ENCODE measurements around the gene AGBL3. TPM values are rescaled to one million over a fixed set of nuclear protein-coding genes. Genes with fewer than 3 reads are reported as not detected.

The AGBL3 gene
- total and polyA plus RNA-seq, 9 of the 15 experiments (the other 6 are each of a cell fraction or from before 2014, with no cell fraction given) = 0.54 to 2.9 (median 1.7) TPM

GRCh38 chr7:135147899-135148721, 161.8 kb downstream of the AGBL3 start, which contains the start of gene TMEM140 (continued):
- peak; percentile 70 for TF ChIP-seq ZBTB40 (IDR thresholded peaks at IDR 0.05)
- TF ChIP-seq ZBTB40 (CRISPR knock-in tag; IDR thresholded peaks at IDR 0.05) = no peak
- peak; percentile 49 for TF ChIP-seq MEIS2 (IDR thresholded peaks at IDR 0.05; ENCODE audit: partially characterized antibody)
- TF ChIP-seq GATAD2B (IDR thresholded peaks at IDR 0.05; ENCODE audit: borderline replicate concordance) = no peak
- TF ChIP-seq CEBPZ (IDR thresholded peaks at IDR 0.05; ENCODE audit: borderline replicate concordance, low read depth, low read length) = no peak
- no peak for TF ChIP-seq NR4A1 (CRISPR knock-in tag; IDR thresholded peaks at IDR 0.05)
- peak; percentile 68; the same call in 1 of the 2 replicates for TF ChIP-seq NR4A1 (tag; IDR thresholded peaks at IDR 0.05)
- TF ChIP-seq CTCF (IDR thresholded peaks at IDR 0.05 in 2 of 3, conservative IDR thresholded peaks at IDR 0.05 in 1 of 3; ENCODE audit: insufficient read depth in 2 of 3, low read depth in 1 of 3, low read length in 3 of 3) = no peak
- peak; percentile 60; the same call in 1 of the 2 replicates for TF ChIP-seq ZNF395 (CRISPR knock-in tag; IDR thresholded peaks at IDR 0.05)
- no peak for TF ChIP-seq POLR3A (IDR thresholded peaks at IDR 0.05; ENCODE audit: borderline replicate concordance, extremely low read depth, insufficient read depth, insufficient read length)
